ENCODE measurements around the gene THSD4.

GRCh38 chr15:71686221-71687050 is 571.2 kb downstream of the THSD4 start:
- TF ChIP-seq CTCF (conservative IDR thresholded peaks at IDR 0.05) (no peak), EZH2 (IDR thresholded peaks at IDR 0.05; ENCODE audit: low read depth) (no peak)
